ENCODE data around the gene MAP3K7. TPM values are rescaled to one million over a fixed set of nuclear protein-coding genes. Genes with fewer than 3 reads are reported as not detected.

The MAP3K7 gene
- total and polyA plus RNA-seq, 2 donors (not counting 3 experiments of a cell fraction or from before 2014, with no cell fraction given): 15.3 to 25.6 TPM

- intact Hi-C loops (cut with micrococcal nuclease): no loop called here
- BruUV-seq (replicated peaks): no TSS peak
- CTCF ChIA-PET: interaction anchor here (0.6 kb wide), 1 partner anchor 28 kb away, joined by 4 read pairs; no protein-coding TSS in a partner anchor
Observed at GRCh38 chr6:90631046-90631445, 44.2 kb upstream of the MAP3K7 start.

More at GRCh38 chr6:90631046-90631445, 44.2 kb upstream of the MAP3K7 start:
- Histone ChIP-seq H4K20me1 (replicated peaks; ENCODE audit: control insufficient read depth, extremely low read depth, insufficient read depth, low read length) (no peaks in the 10 kb centered on the region), H3K79me2 (ENCODE audit: control insufficient read depth, insufficient read depth, low read length) (no peaks in the 10 kb centered on the region), H3K9me1 (replicated peaks; ENCODE audit: control insufficient read depth, extremely low read depth, insufficient read depth, low read length) (no peaks in the 10 kb centered on the region), H3K27me3 (ENCODE audit: control insufficient read depth in 2 of 2, insufficient read depth in 2 of 2, low read length in 2 of 2) (no peaks in the 10 kb centered on the region), H3K4me2 (ENCODE audit: insufficient read depth, low read length) (no peak overlapping the region), H3K4me1 (ENCODE audit: control insufficient read depth, extremely low read depth, insufficient read depth, low read length) (no peaks in the 10 kb centered on the region), H2AFZ (ENCODE audit: low read depth, low read length) (no peak overlapping the region), H3K9ac (replicated peaks; ENCODE audit: extremely low read depth, insufficient read depth, low read length) (no peak overlapping the region), H3K9me3 (replicated peaks; ENCODE audit: control insufficient read depth, insufficient read depth, low read length) (no peaks in the 10 kb centered on the region), H3K27ac (ENCODE audit: insufficient read depth, low read depth, low read length) (no peak overlapping the region), H3K36me3 (ENCODE audit: control insufficient read depth in 2 of 2, extremely low read depth in 1 of 2, insufficient read depth in 2 of 2, low read length in 2 of 2) (no peaks in the 10 kb centered on the region), H3K4me3 (replicated peaks in 1 of 3; ENCODE audit: insufficient read depth in 1 of 3, low read depth in 1 of 3, low read length in 3 of 3) (no peak overlapping the region)
- DNase-seq (ENCODE audit: low read depth, low spot score): no peak
- TF ChIP-seq EZH2 (IDR thresholded peaks at IDR 0.05; ENCODE audit: borderline replicate concordance, low read depth, low read length, severe bottlenecking) (no peak), JUN (IDR thresholded peaks at IDR 0.05; ENCODE audit: borderline replicate concordance, insufficient read depth, insufficient read length, low read depth) (no peak), POLR2AphosphoS5 (IDR thresholded peaks at IDR 0.05; ENCODE audit: insufficient read depth, low read depth, low read length) (no peak), POLR2A (IDR thresholded peaks at IDR 0.05; ENCODE audit: low read depth, low read length) (no peak), CTCF (IDR thresholded peaks at IDR 0.05; ENCODE audit: extremely low read depth in 1 of 2, insufficient read depth in 1 of 2, low read depth in 1 of 2, low read length in 2 of 2) (no peak), MYC (IDR thresholded peaks at IDR 0.05; ENCODE audit: low read depth, low read length) (no peak), FOS (IDR thresholded peaks at IDR 0.05; ENCODE audit: borderline replicate concordance, insufficient read depth, low read length) (no peak), GATA2 (IDR thresholded peaks at IDR 0.05; ENCODE audit: insufficient read depth, insufficient read length, low read depth, low read length) (no peak)
- TF ChIP-seq, protein P1, sequence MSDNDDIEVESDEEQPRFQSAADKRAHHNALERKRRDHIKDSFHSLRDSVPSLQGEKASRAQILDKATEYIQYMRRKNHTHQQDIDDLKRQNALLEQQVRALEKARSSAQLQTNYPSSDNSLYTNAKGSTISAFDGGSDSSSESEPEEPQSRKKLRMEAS (IDR thresholded peaks at IDR 0.05; ENCODE audit: insufficient read depth, insufficient read length): no peak
- no peak for FAIRE-seq
- POLR2A ChIA-PET: no interaction called here
- dilution Hi-C loops (cut with MboI; ENCODE audit: extremely low pct_ligation_motif_present, low sequenced_read_pairs): no loop called here

Measured in endothelial cell of umbilical vein (primary cell).